ENCODE results near the gene CASQ1.

- no peak for TF ChIP-seq GABPB1 (CRISPR knock-in tag; IDR thresholded peaks at IDR 0.05)
- TF ChIP-seq CTCF (IDR thresholded peaks at IDR 0.05) = no peak
- TF ChIP-seq TEAD4 (CRISPR knock-in tag; IDR thresholded peaks at IDR 0.05) = no peak
Measured at GRCh38 chr1:160237558-160237957, 47.2 kb downstream of the CASQ1 start.

Measured in WTC11 (cell line).